HG02938 (cell line): ENCODE data around the gene A1BG.
A peak's percentile ranks its signal among the peaks of the same experiment; 100 is the strongest.
"Not testable (repeated sequence)": the region's sequence is repeated elsewhere in the genome, so short reads cannot be mapped to it uniquely, and the experiment has no call there.

Source experiments
- ATAC-seq: cut with Tn5 transposase; IDR thresholded peaks from one replicate; pipeline ENCODE4 v1.9.1; 2021; ENCODE audit warnings: mild to moderate bottlenecking, moderate library complexity; ENCODE audit not compliant: unreplicated experiment

Gene A1BG

GRCh38 chr19:58338825-58339558 is 14.3 kb downstream of the A1BG start:
- ATAC-seq, result no peak

GRCh38 chr19:58338336-58338735 is 15.0 kb downstream of the A1BG start:
- no peak for ATAC-seq

DNA sequence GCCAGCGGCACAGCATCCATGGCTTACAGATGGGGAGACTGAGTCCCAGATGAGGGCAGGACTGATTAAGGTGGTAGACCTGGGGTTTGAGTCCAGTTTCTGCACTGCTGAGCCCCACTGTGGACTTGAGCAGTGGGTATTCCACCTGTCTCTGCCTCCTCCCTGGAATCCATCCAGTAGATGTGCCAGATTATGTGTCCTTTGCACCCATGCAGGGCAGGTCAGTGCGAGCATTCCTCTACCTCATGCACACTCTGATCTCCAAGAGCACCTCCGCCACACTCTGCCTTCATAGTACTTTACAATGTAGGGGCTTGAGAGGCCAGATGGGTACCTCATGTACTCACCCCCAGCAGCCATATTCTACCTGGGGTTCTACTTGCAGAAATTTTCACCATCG is 16.5 kb downstream of the A1BG start:
- no peak for ATAC-seq

GRCh38 chr19:58336216-58336615 is 17.1 kb downstream of the A1BG start:
- no peak for ATAC-seq

DNA sequence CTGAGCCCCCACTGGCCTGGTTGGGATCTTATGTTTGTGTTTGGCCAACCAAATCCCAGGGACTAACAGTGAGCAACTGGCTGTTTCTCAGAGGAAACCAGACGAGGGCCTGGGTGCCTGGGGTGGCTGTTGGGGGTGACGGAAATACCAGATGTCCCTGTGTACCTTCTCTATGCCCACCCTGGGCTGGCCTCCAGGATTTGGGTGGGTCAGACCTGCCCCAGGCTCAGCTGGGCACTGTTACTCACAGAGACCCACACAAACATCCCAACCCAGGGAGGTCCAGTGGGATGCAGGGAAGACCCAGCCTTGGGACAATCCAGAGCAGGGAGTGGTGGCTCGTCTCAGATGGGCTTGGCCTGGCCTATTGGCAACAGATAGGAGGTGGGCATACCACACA is 17.7 kb downstream of the A1BG start:
- ATAC-seq, result no peak

GRCh38 chr19:58334691-58335249 is 18.5 kb downstream of the A1BG start:
- no peak for ATAC-seq

- ATAC-seq, result no peak
These were observed 20.6 kb downstream of the A1BG start for GRCh38 chr19:58332697-58333096.

GRCh38 chr19:58330458-58330857 is 22.8 kb downstream of the A1BG start:
- no peak for ATAC-seq

DNA sequence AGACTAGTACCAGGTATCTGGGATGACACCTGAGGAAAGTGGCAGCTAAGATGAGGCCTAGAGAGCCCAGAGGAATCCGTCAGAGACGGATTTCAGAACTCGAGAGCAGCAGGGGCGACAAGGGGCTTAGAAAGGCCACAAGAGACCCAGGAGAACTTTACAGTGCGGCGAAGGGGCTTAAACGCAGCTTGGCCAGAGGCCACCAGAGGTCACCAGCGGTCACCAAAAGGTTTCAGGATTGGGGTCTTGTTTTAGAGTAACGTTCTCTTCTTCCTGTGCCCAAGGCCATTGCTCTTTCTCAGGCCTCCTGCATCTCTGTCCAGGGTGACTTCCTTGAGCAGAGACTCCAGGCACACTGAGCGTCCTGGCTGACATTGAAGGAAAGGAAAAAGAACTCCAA is 24.3 kb downstream of the A1BG start:
- ATAC-seq, result no peak

GRCh38 chr19:58326914-58327726 is 26.2 kb downstream of the A1BG start, which contains the start of gene ZSCAN22:
Gene ZSCAN22, plus strand, starts transcription at chr19:58326994. Its CDS starts 7,809 bp downstream, at chr19:58334803.
- ATAC-seq, result peak; percentile 74

DNA sequence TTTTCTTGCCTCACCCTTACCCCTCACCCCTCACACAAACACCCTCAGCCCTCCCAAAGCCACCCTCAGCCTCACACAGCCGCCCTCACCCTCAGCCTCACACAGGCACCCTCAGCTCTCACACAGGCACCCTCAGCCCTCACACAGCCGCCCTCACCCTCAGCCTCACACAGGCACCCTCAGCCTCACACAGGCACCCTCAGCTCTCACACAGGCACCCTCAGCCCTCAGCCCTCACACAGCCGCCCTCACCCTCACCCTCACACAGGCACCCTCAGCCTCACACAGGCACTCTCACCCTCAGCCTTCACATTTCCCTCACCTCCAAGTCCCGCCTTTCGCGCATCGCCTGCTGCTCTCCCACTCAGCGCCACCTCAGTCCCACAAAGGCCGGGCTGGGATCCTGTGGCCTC is 26.8 kb downstream of the A1BG start:
- ATAC-seq, result no peak

DNA sequence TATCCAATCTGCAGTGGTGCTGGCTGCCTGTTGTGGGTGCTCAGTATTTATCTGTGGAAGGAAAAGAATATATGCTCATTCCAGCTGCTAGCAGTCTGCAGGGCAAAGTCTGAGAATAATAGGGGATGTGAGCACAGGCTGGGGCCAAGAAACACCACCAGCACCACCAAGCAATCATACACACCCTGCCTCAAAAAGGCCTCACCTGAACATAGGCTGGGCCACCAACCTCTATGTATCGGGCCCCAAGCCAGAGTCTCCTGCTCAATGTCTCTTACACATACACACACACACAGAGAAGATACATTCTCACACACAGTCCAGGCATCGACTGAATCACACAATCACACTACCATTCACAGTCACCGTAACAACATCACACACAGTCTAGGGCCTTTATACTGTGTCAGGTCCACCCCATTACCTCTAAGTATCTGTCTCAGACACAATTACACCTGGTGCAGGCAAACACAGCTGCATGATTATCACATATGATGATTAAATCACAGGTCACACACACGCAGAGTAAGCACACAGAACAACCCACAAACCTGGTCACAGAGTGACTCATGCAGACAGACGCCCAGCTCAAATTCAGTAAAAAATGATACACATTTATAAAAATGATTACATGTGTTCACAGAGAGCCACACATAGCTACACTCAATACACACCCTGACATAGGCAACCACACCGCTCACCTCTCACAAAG is 27.8 kb downstream of the A1BG start:
- no peak for ATAC-seq

DNA sequence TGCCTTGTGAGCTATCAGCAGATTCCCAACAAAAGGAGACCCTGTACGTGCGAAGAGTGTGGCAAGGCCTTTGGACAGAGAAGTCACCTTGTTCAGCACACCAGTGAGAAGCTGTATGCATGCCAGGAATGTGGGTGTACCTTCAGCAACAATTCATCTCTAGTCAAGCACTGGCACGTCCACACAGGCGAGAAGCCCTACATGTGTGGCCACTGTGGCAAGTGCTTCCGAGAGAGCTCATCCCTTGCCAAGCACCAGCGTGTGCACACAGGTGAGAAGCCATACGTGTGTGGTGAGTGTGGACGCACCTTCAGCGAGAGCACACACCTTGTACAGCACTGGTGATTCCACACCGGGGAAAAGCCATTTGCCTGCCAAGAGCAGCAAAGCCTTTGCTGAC is 34.1 kb downstream of the A1BG start:
- ATAC-seq, result no peak

- no peak for ATAC-seq
These were observed 35.0 kb downstream of the A1BG start for GRCh38 chr19:58318297-58318696.

GRCh38 chr19:58317476-58318072 is 35.7 kb downstream of the A1BG start:
- no peak for ATAC-seq

GRCh38 chr19:58315580-58315979 is 37.7 kb downstream of the A1BG start:
- no peak for ATAC-seq

DNA sequence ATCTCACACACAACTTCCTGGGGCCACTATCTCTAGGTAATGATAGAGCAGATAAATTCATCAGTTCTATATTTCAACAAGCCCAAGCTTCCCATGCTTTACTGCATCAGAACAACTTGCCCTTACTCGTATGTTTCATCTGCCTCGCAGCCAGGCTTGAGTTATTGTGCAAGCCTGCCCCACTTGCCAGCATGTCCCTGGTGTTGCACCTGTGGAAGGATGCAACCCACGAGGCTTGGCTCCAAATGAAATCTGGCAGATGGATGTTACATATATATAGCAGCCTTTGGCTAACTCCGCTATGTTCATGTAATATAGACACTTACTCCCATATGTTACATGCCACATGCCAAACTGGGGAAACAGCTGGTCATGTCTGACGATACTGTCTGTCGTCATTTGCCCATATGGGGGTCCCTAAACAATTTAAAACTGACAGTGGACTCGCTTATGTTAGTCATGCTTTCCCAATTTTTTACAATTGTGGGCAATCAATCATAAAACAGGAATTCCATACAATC is 41.9 kb downstream of the A1BG start:
- ATAC-seq, result no peak

- ATAC-seq, result not testable (repeated sequence)
These were observed 42.6 kb downstream of the A1BG start for GRCh38 chr19:58310685-58311084.

- no peak for ATAC-seq
These were observed 45.6 kb downstream of the A1BG start for GRCh38 chr19:58307736-58308135.

DNA sequence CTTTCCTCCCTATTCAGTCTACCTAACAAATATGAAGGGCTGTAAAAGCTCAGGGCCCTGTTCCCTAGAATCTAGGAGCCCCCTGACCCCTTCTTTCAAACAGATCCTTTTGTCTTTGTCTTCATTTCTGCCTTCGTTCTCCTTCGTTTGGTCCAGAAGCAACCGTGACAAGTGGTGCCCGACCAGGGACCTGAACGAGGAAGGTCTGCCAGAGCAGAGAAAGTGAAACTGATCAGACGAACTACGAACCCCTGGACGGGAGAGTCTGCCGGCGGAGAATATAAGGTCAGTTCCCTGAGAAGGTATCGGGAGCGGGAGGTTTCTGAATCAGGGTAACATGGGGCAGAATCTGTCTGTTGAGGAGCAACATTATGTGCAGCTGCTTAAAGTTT is 47.4 kb downstream of the A1BG start:
- no peak for ATAC-seq
